ENCODE measurements around the gene NARF.
"Not testable (repeated sequence)": the region's sequence is repeated elsewhere in the genome, so short reads cannot be mapped to it uniquely, and the experiment has no call there.

The NARF gene

DNA sequence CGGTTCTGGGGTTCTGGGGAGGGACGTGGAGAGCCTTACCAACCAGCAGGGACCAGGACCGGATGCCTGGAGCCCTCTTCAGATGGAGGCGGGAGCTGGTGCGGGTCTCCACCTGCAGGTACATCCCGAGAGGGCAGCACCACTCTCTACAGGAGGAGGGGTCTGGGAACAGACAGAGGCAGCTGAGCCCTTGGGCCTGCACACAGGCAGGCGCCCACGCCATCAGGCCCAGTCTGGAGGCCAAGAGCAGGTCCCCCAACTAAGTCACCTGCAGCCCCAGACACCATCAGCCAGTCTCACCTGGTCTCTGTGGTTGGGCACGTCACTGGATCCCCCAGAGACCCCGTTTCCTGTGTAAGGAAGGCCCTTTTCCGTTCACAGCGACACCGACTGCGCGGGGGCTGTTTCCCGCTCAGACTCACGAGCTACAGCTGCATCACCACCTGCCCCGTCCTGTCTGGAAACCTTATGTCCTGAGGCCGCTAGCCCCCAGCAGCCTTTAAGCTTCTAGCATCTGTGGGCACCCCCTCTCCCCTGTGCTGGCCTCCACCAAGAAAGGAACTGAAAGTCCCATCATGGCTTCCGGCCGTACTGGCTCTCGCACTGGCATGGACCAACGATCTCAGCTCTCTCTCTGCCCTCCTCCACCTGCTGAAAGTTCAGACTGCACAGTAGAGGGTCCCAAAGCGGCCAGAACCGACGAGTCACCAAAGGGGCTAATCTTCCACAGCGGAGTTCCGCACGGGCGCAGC is 9.2 kb upstream of the NARF start:
- no peak for DNase-seq

DNA sequence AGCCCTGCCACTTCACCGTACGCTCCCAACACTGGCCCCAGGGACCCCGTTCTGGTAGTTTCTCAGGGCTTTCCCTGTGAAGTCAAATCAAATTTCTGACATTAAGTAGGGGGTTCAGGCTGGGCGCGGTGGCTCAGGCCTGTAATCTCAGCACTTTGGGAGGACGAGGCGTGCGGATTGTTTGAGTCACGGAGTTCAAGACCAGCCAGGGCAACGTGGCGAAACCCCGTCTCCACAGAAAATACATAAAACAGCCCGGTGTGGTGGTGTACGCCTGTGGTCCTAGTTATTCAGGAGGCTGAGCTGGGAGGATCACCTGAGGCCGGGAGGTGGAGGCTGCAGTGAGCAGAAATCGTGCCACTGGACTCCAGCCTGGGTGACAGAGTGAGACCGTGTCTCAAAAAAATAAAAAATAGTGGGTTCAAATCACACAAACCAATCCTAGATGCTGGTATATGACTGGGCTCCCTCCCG is 8.6 kb upstream of the NARF start:
- no peak for DNase-seq

DNA sequence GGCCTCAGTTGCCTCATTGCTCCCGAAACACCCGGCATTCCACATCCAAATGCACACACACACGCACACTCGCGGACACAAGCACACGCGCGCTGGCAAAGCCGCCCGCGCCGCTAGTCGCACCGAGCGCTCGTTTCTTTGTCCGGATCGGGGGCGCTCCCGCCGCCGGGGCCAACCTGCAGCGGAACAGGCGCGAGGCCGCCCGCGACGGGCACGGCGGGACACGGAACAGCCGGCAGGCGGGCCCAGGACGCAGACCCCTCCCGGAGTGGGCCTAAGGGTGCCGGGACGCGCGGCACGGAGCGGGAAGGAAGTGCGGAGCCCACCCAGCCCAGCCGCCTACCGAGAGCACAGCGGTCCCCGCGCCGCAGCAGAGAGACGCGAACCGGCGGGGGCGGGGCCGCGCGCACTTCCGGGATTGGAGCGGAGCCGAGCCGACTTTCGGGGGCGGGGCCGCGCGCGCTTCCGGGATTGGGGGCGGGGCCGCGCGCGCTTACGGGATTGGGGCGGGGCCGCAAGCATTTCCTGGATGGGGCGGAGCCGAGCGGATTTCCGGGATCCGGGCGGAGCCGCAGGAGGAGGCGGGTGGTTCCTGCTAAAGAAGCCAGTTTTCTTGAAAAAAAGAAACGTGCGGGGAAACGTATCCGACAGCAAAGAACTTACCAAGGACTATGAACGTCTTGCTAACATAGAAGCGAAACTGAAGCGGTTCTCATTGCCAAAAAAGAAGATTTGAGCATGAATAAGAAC is 8.0 kb upstream of the NARF start, which contains the start of gene CYBC1:
Gene CYBC1, minus strand, starts transcription at position 396 of the 750 bp plus-strand sequence. CDS start 1,498 bp downstream, outside the sequence.
- DNase-seq, result peak; percentile 90

DNA sequence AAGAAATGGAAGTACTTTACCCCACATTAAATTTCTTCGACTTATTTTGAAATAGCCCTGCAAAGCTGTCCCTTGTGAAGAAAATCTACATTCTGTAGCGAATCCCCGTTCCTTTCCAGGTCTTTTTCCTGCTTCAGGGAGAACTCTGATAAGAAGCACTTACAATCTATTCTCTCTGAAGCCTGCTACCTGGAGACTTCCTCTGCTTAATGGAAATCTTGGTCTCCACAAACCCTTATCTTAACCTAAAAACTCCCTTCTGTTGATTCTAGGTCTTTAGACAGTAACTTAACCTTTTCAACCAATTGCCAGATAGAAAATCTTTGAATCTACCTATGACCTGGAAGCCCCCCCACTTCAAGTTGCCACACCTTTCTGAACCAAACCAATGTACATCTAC is 6.4 kb upstream of the NARF start:
- DNase-seq, result no peak

DNA sequence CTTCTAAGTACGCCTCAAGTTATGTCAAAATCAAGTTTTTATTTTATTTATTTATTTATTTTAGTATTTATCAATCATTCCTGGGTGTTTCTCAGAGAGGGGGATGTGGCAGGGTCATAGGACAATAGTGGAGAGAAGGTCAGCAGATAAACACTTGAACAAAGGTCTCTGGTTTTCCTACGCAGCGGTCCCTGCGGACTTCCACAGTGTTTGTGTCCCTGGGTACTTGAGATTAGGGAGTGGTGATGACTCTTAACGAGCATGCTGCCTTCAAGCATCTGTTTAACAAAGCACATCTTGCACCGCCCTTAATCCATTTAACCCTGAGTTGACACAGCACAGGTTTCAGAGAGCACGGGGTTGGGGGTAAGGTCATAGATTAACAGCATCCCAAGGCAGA is 5.4 kb upstream of the NARF start:
- DNase-seq, result not testable (repeated sequence)

DNA sequence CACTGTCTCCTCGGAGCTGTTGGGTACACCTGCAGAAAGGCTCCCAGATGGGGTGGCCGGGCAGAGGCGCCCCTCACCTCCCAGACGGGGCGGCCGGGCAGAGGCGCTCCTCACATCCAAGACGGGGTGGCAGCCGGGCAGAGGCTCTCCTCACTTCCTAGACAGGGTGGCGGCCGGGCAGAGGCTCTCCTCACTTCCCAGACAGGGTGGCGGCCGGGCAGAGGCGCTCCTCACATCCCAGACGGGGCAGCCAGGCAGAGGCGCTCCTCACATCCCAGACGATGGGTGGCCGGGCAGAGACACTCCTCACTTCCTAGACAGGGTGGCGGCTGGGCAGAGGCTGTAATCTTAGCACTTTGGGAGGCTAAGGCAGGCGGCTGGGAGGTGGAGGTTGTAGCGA is 4.8 kb upstream of the NARF start:
- not testable (repeated sequence) for DNase-seq

DNA sequence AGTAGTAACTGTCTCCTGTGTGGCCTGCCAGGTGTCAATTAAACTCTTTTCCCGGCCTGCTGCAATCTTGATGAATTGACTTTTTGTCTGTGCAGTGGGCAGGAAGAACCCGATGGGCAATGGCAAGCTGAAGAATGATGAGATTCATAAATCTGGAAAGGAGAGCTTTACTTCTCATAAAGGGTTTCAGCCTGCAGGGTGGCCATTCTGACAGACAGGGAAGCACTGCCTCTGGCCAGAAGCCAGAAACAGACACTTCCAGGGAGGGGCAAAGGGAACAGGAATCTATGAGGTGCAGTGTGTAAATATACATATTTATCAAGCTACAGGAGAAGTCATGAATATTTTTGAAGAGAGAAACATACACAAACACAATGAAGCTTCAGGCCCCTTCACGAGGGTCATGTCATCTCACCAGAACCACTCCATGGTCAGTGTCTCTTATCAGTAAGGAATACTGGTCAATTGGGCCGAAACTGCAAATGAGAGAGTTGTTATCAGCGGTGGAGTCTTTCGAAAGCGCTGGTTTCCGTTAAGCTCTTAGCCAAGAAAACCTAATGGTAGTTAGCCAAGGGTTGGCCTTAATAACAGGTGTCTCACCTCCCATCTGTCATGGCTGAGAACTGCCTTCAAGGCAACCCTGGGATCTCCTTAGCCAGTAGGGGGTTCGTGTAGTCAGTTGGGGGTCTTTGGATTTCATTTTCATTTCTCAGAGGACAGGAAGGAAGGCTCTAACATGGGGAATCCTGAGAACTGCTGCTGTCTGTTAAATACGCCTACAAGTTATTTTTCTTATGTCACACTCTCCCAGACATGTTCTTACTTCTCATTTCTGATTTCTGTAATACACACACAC is 1.2 kb upstream of the NARF start:
- DNase-seq, result no peak

DNA sequence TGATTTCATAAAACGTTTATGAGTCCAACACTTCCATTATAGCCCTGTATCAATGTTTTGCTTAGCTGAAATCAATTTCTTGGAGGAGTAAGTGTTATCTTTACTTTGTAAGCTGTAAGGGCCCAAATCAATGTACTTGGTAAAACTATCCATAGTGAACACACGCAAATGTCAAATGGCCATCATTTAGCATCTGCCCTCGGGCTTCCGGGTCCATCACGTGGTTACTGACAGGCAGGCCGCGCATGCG is 687 bp upstream of the NARF start:
- DNase-seq, result no peak

DNA sequence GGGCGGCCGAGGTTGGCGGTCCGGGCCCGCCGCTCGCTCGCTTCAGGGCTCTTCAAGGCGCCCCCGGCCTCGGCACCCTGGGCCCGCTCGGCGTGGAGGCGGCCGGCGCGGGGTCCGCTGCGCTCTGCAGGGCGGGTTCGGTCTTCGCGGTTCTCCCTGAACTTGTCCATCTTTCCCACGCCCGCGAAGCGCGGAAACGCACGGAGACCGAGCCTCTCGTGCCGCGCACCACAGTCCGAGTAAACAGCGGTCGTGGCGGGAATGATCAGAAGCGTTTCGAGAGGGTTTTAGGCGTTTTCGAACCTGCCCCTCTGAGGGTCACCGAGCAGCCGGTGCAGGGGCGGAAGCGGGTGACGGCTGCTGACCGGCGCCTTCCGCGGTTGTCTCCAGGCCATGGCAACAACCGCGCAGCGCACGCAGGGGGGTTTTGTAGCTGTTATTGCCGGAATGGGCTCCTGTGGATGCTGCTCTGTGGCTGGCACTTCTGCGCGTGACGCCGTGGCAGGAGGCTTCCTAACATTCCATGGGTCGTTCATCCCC is 414 bp downstream of the NARF start:
- DNase-seq, result no peak

DNA sequence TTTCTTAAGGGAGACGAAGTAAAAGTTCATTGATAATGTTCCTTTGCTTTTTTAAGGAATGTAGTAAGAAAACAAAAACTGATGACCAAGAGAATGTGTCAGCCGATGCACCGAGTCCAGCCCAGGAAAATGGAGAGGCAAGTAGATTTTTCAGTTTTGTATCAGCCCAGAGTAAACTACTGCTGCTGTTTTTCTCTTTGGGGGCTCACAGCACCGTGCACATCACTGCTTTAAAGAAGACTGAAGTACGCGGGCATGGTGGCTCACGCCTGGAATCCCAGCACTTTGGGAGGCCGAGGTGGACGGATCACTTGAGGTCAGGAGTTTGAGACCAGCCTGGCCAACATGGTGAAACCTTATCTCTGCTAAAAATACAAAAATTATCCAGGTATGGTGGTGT is 1.4 kb downstream of the NARF start:
- DNase-seq, result not testable (repeated sequence)

DNA sequence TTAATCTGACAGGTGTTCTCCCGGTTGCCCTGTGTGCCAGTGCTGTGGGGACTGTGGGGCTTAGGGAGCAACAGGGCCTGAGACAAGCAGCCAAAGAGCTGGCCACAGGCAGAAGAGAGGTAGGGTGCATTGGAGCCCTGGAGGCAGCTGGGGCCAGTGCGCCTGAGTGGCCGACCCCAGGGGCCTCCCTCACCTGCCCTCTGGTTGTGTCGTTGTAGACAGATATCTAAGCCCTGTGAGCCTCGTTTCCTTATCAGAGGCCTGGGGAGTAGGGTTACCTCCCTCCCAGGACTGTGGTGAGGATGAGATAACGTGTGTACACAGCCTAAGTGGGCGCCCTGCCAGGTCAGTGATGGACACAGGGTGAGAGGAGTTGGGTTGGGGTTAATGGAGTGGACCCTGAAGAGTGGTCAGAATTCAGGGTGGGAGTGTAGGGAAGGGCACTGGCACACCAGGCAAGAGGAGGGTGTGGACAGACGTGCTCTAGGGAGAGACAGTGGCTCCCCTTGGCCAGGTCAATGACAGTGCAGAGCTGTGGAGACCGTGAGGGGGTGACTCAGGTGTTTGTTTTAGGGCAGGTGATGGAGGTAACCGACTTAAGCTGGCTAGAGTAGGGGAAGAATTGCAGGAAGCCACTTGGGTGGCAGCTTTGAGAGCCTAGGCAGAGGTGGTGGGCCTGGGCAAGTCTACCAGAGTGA is 3.4 kb downstream of the NARF start:
- no peak for DNase-seq

DNA sequence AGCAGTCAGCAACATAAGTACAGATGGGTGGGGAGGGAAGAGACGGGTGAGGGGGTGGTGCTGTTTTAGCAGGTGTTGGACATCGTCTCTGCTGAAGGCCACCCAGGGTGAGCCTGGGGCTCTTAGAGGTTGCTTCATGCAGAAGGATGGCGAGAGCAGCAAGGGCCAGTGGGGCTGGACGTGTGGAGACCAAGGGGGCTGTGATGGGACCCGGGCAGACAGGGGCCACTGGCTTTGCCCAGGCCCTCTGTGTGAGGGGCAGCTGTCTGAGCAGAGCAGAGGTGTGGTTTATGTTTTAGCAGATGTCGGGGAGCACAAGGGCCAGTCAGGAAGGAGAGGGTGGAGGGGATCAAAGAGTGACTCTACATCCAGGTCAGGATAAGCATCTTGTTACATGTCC is 4.8 kb downstream of the NARF start:
- DNase-seq, result no peak

DNA sequence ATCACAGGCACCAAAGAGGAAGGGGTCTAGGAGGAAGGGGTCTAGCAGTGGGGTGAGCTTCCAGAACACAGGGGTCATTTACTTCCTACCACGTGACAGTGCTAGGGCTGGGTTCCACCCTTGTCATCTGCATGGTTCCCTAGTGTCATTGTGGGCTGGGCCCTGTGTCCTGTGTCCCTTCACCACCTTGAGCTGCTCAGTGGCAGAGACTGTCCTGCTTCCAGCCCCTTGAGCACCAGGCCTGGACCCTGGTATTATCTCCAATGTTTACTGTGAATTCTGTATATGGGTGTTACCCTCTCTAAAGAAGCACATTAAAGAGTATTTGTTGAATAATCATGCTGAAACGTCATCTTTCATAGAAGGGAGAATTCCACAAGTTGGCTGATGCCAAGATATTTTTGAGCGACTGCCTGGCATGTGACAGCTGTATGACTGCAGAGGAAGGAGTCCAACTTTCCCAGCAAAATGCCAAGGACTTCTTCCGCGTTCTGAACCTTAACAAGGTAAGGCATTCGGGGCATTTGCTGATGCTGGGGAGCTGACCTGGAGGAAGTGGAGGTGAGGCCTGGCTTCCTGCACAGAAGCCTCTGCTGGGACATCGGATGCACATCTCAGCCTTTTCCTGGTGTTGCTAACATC is 5.5 kb downstream of the NARF start:
- no peak for DNase-seq

DNA sequence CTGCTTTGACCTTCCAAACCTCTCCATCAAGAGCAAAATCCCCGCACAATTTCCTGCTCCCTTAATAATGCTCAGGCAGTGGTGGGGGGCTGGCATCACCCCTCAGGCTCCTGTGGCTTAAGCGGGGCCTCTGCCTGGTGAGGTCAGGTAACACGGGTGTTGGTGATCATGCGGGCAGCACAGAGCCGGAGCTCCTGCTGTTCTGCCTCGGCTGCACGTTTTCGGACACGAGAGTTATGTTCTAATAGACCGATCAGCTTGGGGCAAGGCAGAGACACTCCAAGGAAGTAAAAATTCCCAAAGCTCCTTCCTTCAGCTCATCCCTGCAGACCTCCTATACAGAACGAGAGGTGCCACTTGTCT is 6.0 kb downstream of the NARF start:
- DNase-seq, result no peak

DNA sequence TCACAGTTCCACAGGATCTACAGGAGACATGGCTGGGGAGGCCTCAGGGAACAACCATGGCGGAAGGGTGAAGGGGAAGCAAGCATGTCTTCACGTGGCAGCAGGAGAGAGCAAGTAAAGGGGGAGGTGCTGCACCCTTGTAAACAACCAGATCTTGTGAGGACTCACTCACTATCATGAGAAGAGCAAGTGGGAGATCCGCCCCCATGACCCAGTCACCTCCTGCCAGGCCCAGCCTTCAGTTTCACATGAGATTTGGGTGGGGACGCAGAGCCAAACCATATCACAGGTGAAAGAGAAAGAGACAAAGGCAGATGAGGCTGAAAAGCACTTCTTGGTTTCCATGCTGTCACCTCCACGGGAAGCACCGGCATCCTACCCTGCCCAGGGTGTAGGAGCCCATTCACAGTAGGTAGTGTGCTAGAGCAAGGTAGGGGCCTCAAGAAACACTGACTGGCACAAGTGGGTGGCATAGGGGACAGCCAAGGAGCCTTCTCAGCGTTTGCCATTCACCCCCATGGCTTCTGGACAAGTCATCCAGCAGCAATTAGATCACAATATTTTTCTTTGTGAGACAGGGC is 6.6 kb downstream of the NARF start:
- DNase-seq, result no peak

DNA sequence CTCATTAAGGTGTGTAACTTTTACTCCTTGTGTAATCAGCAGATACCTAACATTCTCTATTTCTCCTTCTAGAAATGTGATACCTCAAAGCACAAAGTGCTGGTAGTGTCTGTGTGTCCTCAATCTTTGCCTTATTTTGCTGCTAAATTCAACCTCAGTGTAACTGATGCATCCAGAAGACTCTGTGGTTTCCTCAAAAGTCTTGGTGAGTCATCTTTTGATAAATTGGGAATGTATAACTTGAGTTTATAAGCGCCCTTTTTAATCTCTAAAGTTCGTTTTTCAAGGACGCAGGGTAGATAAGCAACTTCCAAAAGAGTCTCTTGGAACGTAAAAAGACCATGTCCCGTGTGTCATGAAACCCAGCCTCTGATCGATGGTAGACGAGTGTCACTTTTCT is 10.2 kb downstream of the NARF start:
- DNase-seq, result no peak

DNA sequence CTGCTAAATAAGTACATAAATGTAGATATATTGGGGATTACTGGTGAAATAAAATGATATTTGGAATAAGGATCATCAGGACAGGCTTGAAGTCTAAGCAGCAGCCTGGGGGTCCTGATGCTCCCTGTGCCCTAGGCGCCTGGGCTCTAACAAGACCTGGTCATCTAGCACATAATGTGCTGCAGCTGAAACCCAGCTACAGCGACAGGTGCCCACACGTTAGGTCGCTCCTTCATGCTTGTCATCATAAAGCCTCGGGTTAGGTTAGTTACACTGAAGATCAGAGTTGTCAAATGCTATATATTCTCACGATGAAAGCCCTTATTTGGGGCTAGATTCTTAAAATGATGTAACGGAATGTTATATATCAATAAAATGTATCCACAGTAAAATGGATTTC is 11.5 kb downstream of the NARF start:
- DNase-seq, result no peak

DNA sequence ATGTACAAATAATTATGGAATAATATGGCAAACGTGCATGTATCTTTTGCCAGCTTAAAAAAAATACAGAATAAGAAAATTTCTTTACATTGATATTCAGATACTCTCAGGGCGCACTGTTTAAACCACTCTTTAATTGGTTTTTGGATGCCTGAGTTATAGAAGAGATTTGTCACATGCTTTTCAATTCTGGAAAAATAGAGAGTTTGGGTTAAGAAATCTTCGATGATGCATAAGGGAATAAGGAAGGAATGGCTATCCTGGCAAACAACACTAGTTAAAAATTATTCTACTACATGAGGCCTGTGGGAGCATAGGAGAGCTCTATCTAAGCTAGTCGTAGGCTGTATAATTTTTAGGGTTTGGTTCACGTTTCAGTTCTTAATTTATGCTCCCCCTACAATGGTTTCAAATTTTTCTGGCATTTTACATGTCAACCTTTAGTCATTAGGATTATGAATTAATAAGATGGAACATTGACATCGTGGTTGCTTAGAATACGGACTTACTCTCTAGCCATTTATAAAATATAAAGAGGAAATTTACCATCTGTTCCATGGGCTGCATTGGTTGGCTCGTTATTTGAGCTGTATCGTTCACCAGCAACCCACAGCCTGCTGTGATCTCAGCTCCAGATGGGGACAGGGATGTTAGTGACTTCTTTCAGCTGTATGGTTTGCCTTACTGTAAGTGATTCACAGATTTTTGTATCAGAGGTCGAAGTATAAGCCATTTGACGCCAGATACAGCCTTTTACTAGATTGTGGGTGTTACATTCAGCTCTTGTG is 15.9 kb downstream of the NARF start:
- no peak for DNase-seq

DNA sequence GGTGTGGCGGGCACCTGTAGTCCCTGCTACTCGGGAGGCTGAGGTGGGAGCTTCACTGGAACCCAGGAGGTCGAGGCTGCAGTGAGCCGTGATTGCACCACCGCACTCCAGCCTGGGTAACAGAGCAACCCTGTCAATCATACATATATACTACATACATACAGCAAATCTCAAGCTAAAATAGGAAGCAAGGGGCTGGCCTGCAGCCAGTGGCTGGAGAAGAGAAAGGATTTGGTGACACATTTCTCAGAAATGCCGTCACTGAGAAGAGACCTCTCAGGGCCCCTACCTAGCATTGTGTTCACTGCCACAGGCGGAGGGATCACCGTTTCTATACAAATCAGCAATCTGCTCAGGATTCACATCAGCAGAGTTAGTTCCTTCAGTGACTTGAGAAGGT is 16.9 kb downstream of the NARF start:
- DNase-seq, result no peak

DNA sequence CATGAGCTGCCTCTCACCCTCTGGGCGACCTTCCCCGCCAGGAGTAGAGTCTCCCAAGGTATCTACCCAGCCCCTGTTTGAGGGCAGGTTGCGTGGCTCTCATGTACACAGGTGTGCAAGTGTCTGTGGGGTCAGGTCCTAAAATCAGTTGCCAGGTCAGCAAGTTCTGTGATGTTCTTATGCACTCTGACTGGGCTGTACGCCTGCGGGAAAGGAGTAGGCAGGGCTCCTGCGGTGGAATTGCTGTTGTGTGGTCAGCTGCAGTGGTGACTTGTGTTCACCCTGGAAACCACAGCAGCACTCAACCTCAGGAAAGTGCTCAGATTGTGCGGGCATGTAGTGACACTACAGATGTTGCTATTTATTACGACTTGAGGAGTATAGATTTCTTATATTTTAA is 19.4 kb downstream of the NARF start:
- no peak for DNase-seq

DNA sequence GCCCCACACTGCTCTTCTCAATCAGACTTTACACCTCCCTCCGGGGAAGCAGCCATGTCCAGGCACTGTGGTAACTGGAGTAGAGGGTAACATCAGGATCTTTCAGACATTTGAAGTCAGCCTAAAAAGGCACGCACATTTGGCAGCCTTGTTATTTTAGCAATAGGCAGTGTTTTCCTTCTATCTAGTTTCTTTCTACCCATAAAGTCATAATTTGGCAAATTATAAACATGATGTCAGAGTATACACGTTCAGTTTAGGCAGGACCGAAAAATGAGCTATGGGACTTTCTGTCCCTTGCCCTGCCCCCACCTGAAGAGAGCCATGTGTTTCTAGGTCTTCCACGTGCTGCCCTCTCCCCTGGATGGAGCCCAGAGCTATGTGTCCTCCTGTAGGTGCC is 21.1 kb downstream of the NARF start:
- DNase-seq, result no peak
